ENCODE measurements around the gene TRMT1L.

Gene TRMT1L

GRCh38 chr1:185154912-185155513 lies 1.7 kb downstream of the TRMT1L start:
- Mint-ChIP-seq H3K4me3 (peak overlapping the region; percentile 89), H3K36me3 (ENCODE audit: low read depth) (peaks cover 35% of the 10 kb centered on the region), H3K9me3 (no peaks in the 10 kb centered on the region), H3K4me1 (ENCODE audit: low read depth) (peaks cover 37% of the 10 kb centered on the region), H3K27ac (no peak overlapping the region), H3K27me3 (no peaks in the 10 kb centered on the region)
- intact Hi-C loops (cut with micrococcal nuclease): loop anchor here (5.0 kb wide), 2 partner anchors 108 to 162 kb away; partner anchors contain the start of genes IVNS1ABP and RNF2

DNA sequence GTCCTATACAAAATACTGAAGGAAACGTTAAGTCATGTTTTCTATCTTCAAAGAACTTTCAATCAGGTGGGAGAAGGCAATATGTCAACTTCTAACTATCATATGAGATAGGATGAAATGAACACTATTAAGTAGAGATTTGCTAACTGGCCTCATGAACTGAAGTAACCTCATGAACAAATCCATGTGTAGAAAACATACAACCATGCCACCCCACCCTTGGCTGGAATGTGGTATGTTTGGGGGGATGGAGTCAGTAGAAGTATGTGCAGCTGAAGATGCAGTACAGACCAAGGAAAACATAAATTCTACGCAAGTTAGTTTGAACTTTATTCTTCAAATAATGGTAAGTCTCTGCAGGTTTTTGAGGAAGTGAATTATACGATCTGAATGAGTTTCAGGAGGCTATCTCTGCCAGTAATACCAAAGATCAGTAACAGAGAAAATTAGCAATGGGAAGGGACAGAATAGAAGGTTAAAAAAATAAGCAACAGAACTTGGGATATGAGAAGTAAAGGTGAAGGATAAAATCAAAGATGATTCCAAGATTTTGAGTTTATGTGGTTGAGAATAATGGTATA lies 4.5 kb downstream of the TRMT1L start:
- peaks cover 54% of the 10 kb centered on the region for H3K36me3 Mint-ChIP-seq (ENCODE audit: low read depth)
- H3K4me3 Mint-ChIP-seq: no peak overlapping the region
- intact Hi-C loops (cut with micrococcal nuclease): no loop called here
- no peaks in the 10 kb centered on the region for H3K9me3 Mint-ChIP-seq
- H3K4me1 Mint-ChIP-seq (ENCODE audit: low read depth): peaks cover 29% of the 10 kb centered on the region
- no peaks in the 10 kb centered on the region for H3K27me3 Mint-ChIP-seq
- peak overlapping the region; percentile 42 for H3K27ac Mint-ChIP-seq

DNA sequence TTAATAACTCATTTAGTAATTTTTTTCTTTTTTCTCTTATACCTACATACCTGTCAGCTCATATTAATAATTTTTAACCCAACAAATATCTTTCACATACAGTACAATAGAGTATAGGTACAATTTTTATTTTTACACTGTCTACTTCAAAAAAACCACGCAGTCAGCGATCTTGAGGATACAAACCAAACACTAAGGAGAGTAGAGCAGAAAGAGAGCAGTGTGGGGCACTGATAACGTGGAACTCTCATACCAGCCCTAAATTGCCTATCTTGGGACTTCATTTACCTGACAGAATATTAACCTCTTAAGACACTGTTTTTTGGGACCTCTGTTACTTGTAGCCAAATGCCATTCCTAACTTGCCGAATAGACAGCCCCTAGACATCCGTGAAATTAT lies 5.5 kb downstream of the TRMT1L start:
- no peak overlapping the region for H3K4me3 Mint-ChIP-seq
- peaks cover 45% of the 10 kb centered on the region for H3K36me3 Mint-ChIP-seq (ENCODE audit: low read depth)
- no peaks in the 10 kb centered on the region for H3K9me3 Mint-ChIP-seq
- peaks cover 29% of the 10 kb centered on the region for H3K4me1 Mint-ChIP-seq (ENCODE audit: low read depth)
- intact Hi-C loops (cut with micrococcal nuclease): no loop called here
- no peak overlapping the region for H3K27ac Mint-ChIP-seq
- H3K27me3 Mint-ChIP-seq: no peaks in the 10 kb centered on the region

DNA sequence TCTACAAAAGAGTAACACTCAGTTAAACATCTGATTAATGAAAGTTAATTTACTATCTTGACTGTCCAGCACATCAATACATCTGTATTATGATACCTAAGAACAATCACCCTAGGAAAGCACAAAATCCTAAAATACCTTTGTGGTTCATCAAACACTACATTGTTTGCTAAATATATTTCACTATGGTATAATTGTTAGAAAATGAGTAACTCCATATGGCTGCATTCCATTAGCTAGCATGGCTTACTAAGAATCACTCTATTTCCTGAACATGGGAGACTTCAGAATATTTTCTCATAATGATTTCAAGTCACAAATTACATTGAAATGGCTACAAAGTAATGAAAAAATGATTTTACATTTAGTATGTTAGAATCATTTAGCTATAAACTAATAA lies 12.5 kb downstream of the TRMT1L start:
- Mint-ChIP-seq H3K4me1 (ENCODE audit: low read depth) (peaks cover 2% of the 10 kb centered on the region), H3K36me3 (ENCODE audit: low read depth) (peaks cover 53% of the 10 kb centered on the region), H3K4me3 (no peak overlapping the region), H3K27ac (no peak overlapping the region), H3K9me3 (no peaks in the 10 kb centered on the region), H3K27me3 (no peaks in the 10 kb centered on the region)
- intact Hi-C loops (cut with micrococcal nuclease): no loop called here

DNA sequence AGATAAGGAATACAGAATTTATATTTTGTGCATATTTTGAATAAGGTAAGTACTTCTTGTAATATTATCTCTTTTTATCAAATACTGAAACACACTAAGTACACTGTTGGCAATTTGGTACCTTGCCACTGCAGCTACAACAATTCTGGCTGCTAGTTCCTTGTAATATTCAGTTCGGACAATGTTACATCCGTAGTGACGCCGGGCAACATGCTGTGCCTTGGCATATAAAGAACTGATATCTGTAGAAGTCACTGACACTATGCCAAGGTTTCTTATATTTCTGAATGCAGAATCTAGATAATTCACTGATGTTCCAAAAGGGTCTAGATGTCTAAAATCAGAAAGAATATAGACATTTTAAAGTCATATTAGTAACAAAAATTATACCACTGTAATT lies 17.5 kb downstream of the TRMT1L start:
- no peaks in the 10 kb centered on the region for H3K4me1 Mint-ChIP-seq (ENCODE audit: low read depth)
- intact Hi-C loops (cut with micrococcal nuclease): no loop called here

GRCh38 chr1:185137896-185138545 lies 18.7 kb downstream of the TRMT1L start:
- Mint-ChIP-seq H3K27me3 (no peaks in the 10 kb centered on the region), H3K4me3 (no peak overlapping the region), H3K4me1 (ENCODE audit: low read depth) (no peaks in the 10 kb centered on the region), H3K27ac (no peak overlapping the region), H3K9me3 (peaks cover 8% of the 10 kb centered on the region), H3K36me3 (ENCODE audit: low read depth) (peaks cover 77% of the 10 kb centered on the region)
- intact Hi-C loops (cut with micrococcal nuclease): no loop called here

More for the DNA sequence above, 17.5 kb downstream of the TRMT1L start:
- Mint-ChIP-seq H3K4me3 (no peak overlapping the region), H3K9me3 (no peaks in the 10 kb centered on the region), H3K27me3 (no peaks in the 10 kb centered on the region), H3K27ac (no peak overlapping the region), H3K36me3 (ENCODE audit: low read depth) (peaks cover 65% of the 10 kb centered on the region)

GRCh38 chr1:185132534-185132933 lies 24.2 kb downstream of the TRMT1L start:
- no peak overlapping the region for H3K27ac Mint-ChIP-seq
- peaks cover 81% of the 10 kb centered on the region for H3K36me3 Mint-ChIP-seq (ENCODE audit: low read depth)
- peaks cover 15% of the 10 kb centered on the region for H3K9me3 Mint-ChIP-seq
- H3K4me3 Mint-ChIP-seq: no peak overlapping the region
- intact Hi-C loops (cut with micrococcal nuclease): no loop called here
- no peaks in the 10 kb centered on the region for H3K27me3 Mint-ChIP-seq
- H3K4me1 Mint-ChIP-seq (ENCODE audit: low read depth): peaks cover 18% of the 10 kb centered on the region

DNA sequence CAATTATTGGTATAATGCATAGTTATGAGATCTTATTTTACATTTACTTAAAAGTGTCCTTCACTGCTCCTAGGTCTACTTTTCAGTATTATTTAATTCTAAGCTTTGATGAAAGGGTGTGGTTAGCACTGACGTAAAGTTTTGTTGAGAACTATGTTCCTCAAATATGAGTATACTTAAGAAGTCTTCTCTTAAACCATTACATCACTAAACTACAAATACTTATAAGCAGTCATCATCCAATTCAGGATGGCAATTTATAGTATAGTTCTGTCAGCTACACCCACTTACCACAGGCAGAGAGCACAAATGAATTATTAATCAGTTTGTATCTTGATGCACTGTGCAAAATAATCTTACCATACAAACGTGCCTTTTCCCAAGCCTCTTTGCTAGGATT lies 27.0 kb downstream of the TRMT1L start:
- no peak overlapping the region for H3K4me3 Mint-ChIP-seq
- H3K27me3 Mint-ChIP-seq: no peaks in the 10 kb centered on the region
- intact Hi-C loops (cut with micrococcal nuclease): no loop called here
- peaks cover 18% of the 10 kb centered on the region for H3K4me1 Mint-ChIP-seq (ENCODE audit: low read depth)
- peaks cover 87% of the 10 kb centered on the region for H3K36me3 Mint-ChIP-seq (ENCODE audit: low read depth)
- H3K9me3 Mint-ChIP-seq: peaks cover 15% of the 10 kb centered on the region
- no peak overlapping the region for H3K27ac Mint-ChIP-seq

- Mint-ChIP-seq H3K9me3 (peaks cover 24% of the 10 kb centered on the region), H3K4me3 (no peak overlapping the region), H3K27ac (no peak overlapping the region), H3K36me3 (ENCODE audit: low read depth) (peaks cover 13% of the 10 kb centered on the region), H3K27me3 (no peaks in the 10 kb centered on the region), H3K4me1 (ENCODE audit: low read depth) (no peaks in the 10 kb centered on the region)
- intact Hi-C loops (cut with micrococcal nuclease): no loop called here
These were observed 44.4 kb downstream of the TRMT1L start for GRCh38 chr1:185112356-185112755.

DNA sequence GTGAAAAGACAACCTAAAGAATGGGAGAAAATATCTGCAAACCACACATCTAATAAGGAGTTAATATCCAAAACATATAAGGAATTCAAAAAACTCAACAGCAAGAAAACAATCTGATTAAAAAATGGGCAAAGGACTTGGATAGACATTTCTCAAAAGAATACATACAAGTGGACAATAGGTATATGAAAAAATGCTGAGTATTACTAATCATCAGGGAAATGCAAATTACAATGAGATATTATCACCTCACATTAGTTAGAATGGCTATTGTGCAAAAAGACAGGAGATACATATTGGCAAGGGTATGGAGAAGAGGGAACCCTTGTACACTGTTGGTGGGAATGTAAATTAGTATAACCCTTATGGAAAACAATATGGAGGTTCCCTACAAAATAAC lies 44.9 kb downstream of the TRMT1L start:
- peaks cover 24% of the 10 kb centered on the region for H3K9me3 Mint-ChIP-seq
- no peaks in the 10 kb centered on the region for H3K27me3 Mint-ChIP-seq
- H3K36me3 Mint-ChIP-seq (ENCODE audit: low read depth): peaks cover 8% of the 10 kb centered on the region
- intact Hi-C loops (cut with micrococcal nuclease): no loop called here
- no peaks in the 10 kb centered on the region for H3K4me1 Mint-ChIP-seq (ENCODE audit: low read depth)
- H3K27ac Mint-ChIP-seq: no peak overlapping the region
- H3K4me3 Mint-ChIP-seq: no peak overlapping the region

- Mint-ChIP-seq H3K36me3 (ENCODE audit: low read depth) (peaks cover 6% of the 10 kb centered on the region), H3K9me3 (peaks cover 35% of the 10 kb centered on the region), H3K4me1 (ENCODE audit: low read depth) (no peaks in the 10 kb centered on the region), H3K27me3 (no peaks in the 10 kb centered on the region), H3K27ac (no peak overlapping the region), H3K4me3 (no peak overlapping the region)
- intact Hi-C loops (cut with micrococcal nuclease): no loop called here
These were observed 46.6 kb downstream of the TRMT1L start for GRCh38 chr1:185110145-185110544.

DNA sequence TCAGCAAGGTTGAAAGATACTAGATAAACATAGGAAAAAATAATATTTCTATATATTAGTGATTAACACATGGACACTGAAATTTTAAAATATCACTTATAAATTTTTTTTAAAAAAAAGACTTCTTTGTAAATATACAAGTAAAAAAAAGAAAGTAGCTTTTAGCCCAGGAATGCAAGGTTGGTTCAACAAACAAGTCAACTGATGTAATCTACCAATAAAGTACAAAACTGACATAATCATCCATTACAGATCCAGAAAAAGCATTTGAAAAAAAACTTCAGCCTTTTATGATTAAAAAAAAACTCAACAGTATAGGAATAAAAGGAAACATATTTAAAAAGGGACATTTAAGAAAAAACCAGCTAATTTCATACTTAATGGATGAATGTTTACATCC lies 48.4 kb downstream of the TRMT1L start:
- no peak overlapping the region for H3K27ac Mint-ChIP-seq
- H3K4me3 Mint-ChIP-seq: no peak overlapping the region
- H3K9me3 Mint-ChIP-seq: peaks cover 35% of the 10 kb centered on the region
- no peaks in the 10 kb centered on the region for H3K27me3 Mint-ChIP-seq
- no peaks in the 10 kb centered on the region for H3K4me1 Mint-ChIP-seq (ENCODE audit: low read depth)
- peaks cover 18% of the 10 kb centered on the region for H3K36me3 Mint-ChIP-seq (ENCODE audit: low read depth)
- intact Hi-C loops (cut with micrococcal nuclease): no loop called here

DNA sequence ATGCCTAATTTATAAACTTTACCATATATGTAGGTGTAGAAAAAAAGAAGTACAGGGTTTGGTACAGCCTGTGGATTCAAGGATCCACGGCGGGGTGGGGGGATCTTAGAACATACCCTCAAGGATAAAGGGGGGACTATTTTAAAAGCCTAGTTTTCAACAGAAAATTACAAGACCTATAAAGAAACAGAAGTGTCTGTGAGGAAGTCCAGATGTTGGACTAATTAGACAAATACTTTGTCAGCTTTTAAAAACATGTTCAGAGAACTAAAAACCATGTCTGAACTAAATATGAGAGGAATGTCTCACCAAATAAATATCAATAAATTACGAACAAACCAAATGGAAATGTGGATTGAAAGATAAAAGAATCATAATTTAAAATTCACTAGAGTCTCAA lies 51.6 kb downstream of the TRMT1L start:
- Mint-ChIP-seq H3K36me3 (ENCODE audit: low read depth) (peaks cover 47% of the 10 kb centered on the region), H3K27ac (no peak overlapping the region), H3K4me1 (ENCODE audit: low read depth) (no peaks in the 10 kb centered on the region), H3K27me3 (no peaks in the 10 kb centered on the region), H3K4me3 (no peak overlapping the region), H3K9me3 (peaks cover 35% of the 10 kb centered on the region)
- intact Hi-C loops (cut with micrococcal nuclease): no loop called here

DNA sequence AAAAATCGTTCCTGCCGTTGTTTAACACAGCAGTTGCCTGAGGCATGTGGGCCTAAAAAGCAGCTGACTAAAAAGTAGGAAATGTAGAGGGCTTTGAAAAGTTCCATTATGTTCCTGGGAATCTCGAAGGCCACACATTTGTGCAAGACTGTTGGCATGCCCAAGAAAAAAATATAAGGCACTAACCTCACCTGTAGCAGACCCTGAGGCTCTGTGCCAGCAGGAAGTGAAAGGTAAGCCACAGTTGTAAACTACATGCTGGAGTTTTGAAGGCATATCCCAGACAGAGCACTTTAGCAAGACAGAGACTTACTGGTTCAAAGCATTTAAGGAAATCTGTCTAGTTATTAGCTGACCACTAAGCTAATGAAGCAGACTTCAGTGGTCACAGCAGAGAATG lies 52.7 kb downstream of the TRMT1L start:
- peaks cover 56% of the 10 kb centered on the region for H3K36me3 Mint-ChIP-seq (ENCODE audit: low read depth)
- no peaks in the 10 kb centered on the region for H3K27me3 Mint-ChIP-seq
- H3K9me3 Mint-ChIP-seq: peaks cover 28% of the 10 kb centered on the region
- intact Hi-C loops (cut with micrococcal nuclease): no loop called here
- H3K4me1 Mint-ChIP-seq (ENCODE audit: low read depth): no peaks in the 10 kb centered on the region
- no peak overlapping the region for H3K4me3 Mint-ChIP-seq
- H3K27ac Mint-ChIP-seq: no peak overlapping the region
